ENCODE results near the gene LYZL4.

Gene LYZL4, protein sequence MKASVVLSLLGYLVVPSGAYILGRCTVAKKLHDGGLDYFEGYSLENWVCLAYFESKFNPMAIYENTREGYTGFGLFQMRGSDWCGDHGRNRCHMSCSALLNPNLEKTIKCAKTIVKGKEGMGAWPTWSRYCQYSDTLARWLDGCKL

DNA sequence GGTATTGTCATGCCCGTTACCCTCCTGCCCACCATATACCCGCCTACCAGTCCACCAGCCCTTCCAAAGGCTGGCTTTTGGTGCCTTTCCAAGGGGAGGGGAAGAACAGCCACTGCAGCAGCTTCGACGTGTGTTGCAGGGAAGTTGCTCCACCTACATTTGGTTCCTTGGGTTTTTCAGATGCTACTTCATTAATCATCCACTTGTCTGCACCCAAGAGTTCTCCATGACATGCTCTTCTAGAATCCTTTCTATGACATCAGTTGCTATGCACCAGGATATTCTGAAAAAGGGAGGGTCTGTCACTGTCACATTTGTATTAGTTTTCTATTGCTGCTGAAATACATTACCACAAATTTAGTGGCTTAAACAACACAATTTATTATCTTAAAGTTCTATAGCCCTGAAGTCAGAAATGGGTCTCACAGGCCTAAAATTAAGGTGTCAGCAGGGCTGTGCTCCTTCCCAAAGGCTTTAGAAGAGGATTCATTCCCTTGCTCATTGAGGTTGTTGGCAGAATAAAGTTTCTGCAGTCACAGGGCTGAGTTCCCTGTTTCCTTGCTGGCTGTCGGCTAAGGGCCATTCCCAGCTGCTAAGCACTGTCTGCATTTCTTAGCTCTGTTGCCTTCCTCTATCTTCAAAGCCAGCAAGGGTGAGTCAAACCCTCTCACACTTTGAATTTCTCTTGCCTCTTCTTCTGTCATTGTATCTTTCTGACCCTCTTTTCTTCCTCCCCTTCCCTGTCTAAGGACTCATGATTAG is at the start of gene LYZL4:
LYZL4 (minus strand) TSS at position 241 of the 762 bp plus-strand sequence. CDS start 3,359 bp downstream, outside the sequence.
- TF ChIP-seq CTCF (IDR thresholded peaks at IDR 0.05; ENCODE audit: insufficient read depth, low read length, poor library complexity, severe bottlenecking) = no peak
- Histone ChIP-seq H3K4me3 (replicated peaks; ENCODE audit: low read depth, low read length) (no peak within 1 kb of the TSS), H3K27me3 (replicated peaks; ENCODE audit: control insufficient read depth, insufficient read depth, low read length) (peaks cover 2% of the 10 kb centered on the region; the same call in 1 of the 2 replicates), H3K36me3 (ENCODE audit: control insufficient read depth, insufficient read depth, low read length) (no peaks in the 10 kb centered on the region)
- no peak for DNase-seq (ENCODE audit: extremely low read depth, insufficient read length)

- TF ChIP-seq CTCF (IDR thresholded peaks at IDR 0.05; ENCODE audit: insufficient read depth, low read length, poor library complexity, severe bottlenecking) = no peak
- no peak for DNase-seq (ENCODE audit: extremely low read depth, insufficient read length)
- no peak overlapping the region for H3K4me3 ChIP-seq (replicated peaks; ENCODE audit: low read depth, low read length)
- H3K36me3 ChIP-seq (ENCODE audit: control insufficient read depth, insufficient read depth, low read length) = no peaks in the 10 kb centered on the region
- no peaks in the 10 kb centered on the region for H3K27me3 ChIP-seq (replicated peaks; ENCODE audit: control insufficient read depth, insufficient read depth, low read length)
Measured at GRCh38 chr3:42459151-42459550, 48.7 kb upstream of the LYZL4 start.

DNA sequence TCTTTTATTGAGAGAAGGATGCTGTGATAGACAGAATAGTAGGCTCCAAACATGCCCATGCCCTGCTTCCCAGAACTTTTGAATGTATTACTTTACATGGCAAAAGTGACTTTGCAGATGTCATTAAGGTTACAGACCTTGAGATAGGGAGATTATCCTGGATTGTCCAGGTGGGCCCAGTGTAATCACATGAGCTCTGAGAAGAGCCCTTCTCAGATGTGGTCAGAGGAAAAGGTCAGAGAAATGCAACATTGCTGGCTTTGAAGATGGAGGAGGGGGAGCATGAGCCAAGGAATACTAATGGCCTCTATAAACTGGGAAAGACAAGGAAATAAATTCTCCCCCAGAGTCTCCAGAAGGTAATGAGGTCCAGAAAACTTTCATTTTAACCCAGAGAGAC is 45.8 kb upstream of the LYZL4 start:
- Histone ChIP-seq H3K4me3 (replicated peaks; ENCODE audit: low read depth, low read length) (no peak overlapping the region), H3K36me3 (ENCODE audit: control insufficient read depth, insufficient read depth, low read length) (no peaks in the 10 kb centered on the region), H3K27me3 (replicated peaks; ENCODE audit: control insufficient read depth, insufficient read depth, low read length) (no peaks in the 10 kb centered on the region)
- DNase-seq (ENCODE audit: extremely low read depth, insufficient read length) = no peak
- TF ChIP-seq CTCF (IDR thresholded peaks at IDR 0.05; ENCODE audit: insufficient read depth, low read length, poor library complexity, severe bottlenecking) = no peak

GRCh38 chr3:42451546-42452230 is 41.3 kb upstream of the LYZL4 start:
- no peak for DNase-seq (ENCODE audit: extremely low read depth, insufficient read length)
- no peak for TF ChIP-seq CTCF (IDR thresholded peaks at IDR 0.05; ENCODE audit: insufficient read depth, low read length, poor library complexity, severe bottlenecking)
- H3K4me3 ChIP-seq (replicated peaks; ENCODE audit: low read depth, low read length) = no peak overlapping the region
- no peaks in the 10 kb centered on the region for H3K36me3 ChIP-seq (ENCODE audit: control insufficient read depth, insufficient read depth, low read length)
- H3K27me3 ChIP-seq (replicated peaks; ENCODE audit: control insufficient read depth, insufficient read depth, low read length) = no peaks in the 10 kb centered on the region

- no peak for DNase-seq (ENCODE audit: extremely low read depth, insufficient read length)
- Histone ChIP-seq H3K36me3 (ENCODE audit: control insufficient read depth, insufficient read depth, low read length) (no peaks in the 10 kb centered on the region), H3K4me3 (replicated peaks; ENCODE audit: low read depth, low read length) (no peak overlapping the region), H3K27me3 (replicated peaks; ENCODE audit: control insufficient read depth, insufficient read depth, low read length) (no peaks in the 10 kb centered on the region)
- TF ChIP-seq CTCF (IDR thresholded peaks at IDR 0.05; ENCODE audit: insufficient read depth, low read length, poor library complexity, severe bottlenecking) = no peak
Measured at GRCh38 chr3:42451116-42451515, 40.7 kb upstream of the LYZL4 start.

Measured in GM06990 (cell line).